WI38 (cell line): ENCODE data around the gene GSTM4.
"Not testable (repeated sequence)": the region's sequence is repeated elsewhere in the genome, so short reads cannot be mapped to it uniquely, and the experiment has no call there.

Source experiments
- H3K4me3 ChIP-seq: 2 replicates; pipeline ENCODE4 v1.5.1; 2011; ENCODE audit warnings: low read depth, mild to moderate bottlenecking, control low read depth, low read length
- CTCF ChIP-seq: IDR thresholded peaks from 2 replicates; pipeline ENCODE4 v1.5.1; 2012; ENCODE audit warnings: low read depth, mild to moderate bottlenecking, control low read depth, low read length

Gene GSTM4

GRCh38 chr1:109659997-109660690 lies 4.2 kb downstream of the GSTM4 start:
- no peak for TF ChIP-seq CTCF

DNA sequence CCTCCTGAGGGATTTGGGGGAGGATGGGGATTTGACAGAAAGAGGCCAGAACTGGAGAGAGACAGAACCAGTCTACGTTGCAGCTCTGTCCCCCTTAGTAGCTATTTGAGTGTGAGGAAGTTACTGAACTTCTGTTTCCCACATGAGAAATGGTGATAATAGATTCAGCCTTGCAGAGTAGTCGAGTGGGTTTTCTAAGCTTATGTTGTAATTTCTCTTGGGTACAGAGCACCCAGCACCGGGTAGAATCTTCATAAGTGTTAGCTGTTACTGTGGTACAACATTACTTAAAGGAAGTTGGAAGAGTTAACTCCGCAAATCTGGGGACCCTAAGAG lies 4.8 kb downstream of the GSTM4 start:
- H3K4me3 ChIP-seq, result not testable (repeated sequence)

More at GRCh38 chr1:109659997-109660690, 4.2 kb downstream of the GSTM4 start:
- H3K4me3 ChIP-seq, result no peak overlapping the region

- H3K4me3 ChIP-seq, result no peak overlapping the region
- no peak for TF ChIP-seq CTCF
These were observed 5.5 kb downstream of the GSTM4 start for GRCh38 chr1:109661391-109661790.

DNA sequence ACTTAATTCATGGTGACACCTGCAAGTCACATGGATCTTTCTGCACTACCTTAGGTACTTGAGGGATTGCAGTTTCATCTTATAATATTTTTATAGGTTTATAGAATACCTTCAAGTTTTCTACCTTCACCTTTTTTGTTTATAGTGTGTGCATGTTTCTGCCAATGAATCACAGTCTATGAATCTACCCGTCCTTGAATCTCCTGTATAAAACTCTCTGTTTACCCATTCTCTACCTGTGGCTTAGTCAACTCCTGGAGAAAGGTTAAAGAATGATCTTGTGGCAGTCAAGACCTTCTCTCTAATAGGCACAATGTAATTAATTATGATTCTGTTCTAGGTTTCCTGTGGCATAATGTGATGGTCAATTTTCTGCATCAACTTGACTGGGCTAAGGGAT lies 8.8 kb downstream of the GSTM4 start:
- TF ChIP-seq CTCF, result no peak

GRCh38 chr1:109667452-109668122 lies 11.7 kb downstream of the GSTM4 start, which contains the start of gene GSTM2:
Gene GSTM2, plus strand, starts transcription at chr1:109668057. Its CDS starts 59 bp downstream, at chr1:109668116.
- peak within 1 kb of the TSS; percentile 62 for H3K4me3 ChIP-seq
- TF ChIP-seq CTCF, result no peak

More for the DNA sequence above, 8.8 kb downstream of the GSTM4 start:
- no peak overlapping the region for H3K4me3 ChIP-seq

- peak overlapping the region; percentile 62 for H3K4me3 ChIP-seq
- no peak for TF ChIP-seq CTCF
These were observed 12.3 kb downstream of the GSTM4 start for GRCh38 chr1:109668123-109668775.

GRCh38 chr1:109669246-109669948 lies 13.5 kb downstream of the GSTM4 start:
- no peak for TF ChIP-seq CTCF
- no peak overlapping the region for H3K4me3 ChIP-seq

DNA sequence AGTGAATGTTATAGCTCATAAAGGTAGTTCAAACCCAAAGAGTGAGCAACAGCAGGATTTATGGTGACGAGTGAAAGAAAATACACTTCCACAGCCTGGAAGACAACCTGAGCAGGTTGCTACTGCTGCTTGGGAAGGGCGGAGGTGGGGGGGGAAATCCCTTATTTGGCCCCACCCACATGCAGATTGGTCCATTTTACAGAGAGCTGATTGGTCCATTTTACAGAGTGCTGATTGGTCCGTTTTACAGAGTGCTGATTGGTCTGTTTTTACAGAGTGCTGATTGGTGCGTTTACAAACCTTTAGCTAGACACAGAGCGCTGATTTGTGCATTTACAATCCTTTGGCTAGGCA lies 14.0 kb downstream of the GSTM4 start:
- not testable (repeated sequence) for H3K4me3 ChIP-seq
